NCI-H446 treated with DMSO at 0.1 percent for 48 hours (cell line): Measurements from ENCODE around the gene AP1S2.
"Not testable (repeated sequence)": the region's sequence is repeated elsewhere in the genome, so short reads cannot be mapped to it uniquely, and the experiment has no call there.

Source experiments
- DNase-seq: peaks from one replicate; lab custom pipeline; 2025; lab: John Stamatoyannopoulos, UW

The AP1S2 gene

GRCh38 chrX:15854712-15855567 is at the start of gene AP1S2:
AP1S2 (minus strand) TSS chrX:15854813; CDS start chrX:15852524, 2,289 bp downstream.
- peak; percentile 89 for DNase-seq

DNA sequence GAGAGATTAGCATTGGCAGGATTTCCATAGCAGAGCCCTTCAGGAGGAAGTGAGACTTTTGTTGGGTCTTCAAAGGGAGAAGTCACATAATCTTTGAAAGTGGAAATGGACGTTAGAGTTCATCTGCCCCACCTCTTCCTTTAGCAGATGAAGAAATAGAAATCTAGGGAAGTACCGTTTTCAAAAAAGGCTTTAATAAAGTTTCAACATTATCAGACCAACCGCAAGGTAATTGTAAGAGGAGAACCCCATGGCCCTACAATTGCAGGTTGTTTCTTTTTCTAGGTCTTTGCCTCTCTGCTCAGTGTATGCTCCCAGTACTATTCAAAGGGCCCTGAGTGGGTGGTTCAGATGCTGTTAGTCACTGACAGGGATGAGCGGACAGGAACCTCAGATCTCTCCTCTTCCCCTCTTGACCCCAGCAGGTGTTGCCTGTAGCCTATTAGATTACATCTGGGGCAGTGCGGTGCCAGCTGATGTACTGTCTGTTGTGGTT is 48.6 kb upstream of the AP1S2 start:
- no peak for DNase-seq

DNA sequence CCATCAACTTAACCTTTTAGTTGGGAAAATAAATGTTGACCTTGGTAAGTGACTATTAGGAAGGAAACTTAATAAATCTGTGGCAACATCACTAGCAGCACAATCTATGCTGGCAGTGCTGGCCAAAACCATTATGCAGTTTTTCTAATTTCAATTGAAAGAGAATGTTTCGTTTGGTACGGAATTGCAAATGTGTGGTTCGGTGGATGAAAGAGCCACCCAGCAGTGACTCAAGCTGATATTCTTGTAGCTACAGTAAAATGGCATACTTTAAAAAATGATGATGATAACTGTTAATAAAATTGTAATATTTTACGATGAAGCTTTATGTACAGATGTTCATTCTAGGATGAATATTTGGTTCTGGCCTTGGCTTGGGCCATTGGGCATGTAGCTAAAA is 40.7 kb upstream of the AP1S2 start:
- DNase-seq: no peak

DNA sequence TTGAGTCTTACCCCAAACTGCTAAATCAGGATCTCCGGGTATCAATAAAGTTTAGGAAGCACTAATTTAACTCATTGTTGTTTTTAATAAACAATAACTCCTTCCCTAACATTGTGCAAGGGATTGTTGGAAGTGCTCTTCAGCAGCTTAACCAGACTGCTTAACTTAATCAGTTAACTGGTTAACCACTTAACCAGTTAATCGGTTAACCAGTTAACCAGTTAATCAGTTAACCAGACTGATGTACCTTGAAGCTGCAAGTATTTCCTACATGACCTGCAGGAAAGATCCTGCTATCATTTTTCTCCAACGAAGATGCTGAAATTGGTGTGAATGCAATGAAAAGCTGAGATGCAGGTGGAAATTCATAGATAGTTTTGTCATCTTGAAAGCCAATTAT is 40.1 kb upstream of the AP1S2 start:
- no peak for DNase-seq

GRCh38 chrX:15890463-15890862 is 35.9 kb upstream of the AP1S2 start:
- no peak for DNase-seq

GRCh38 chrX:15888062-15888461 is 33.4 kb upstream of the AP1S2 start:
- no peak for DNase-seq

DNA sequence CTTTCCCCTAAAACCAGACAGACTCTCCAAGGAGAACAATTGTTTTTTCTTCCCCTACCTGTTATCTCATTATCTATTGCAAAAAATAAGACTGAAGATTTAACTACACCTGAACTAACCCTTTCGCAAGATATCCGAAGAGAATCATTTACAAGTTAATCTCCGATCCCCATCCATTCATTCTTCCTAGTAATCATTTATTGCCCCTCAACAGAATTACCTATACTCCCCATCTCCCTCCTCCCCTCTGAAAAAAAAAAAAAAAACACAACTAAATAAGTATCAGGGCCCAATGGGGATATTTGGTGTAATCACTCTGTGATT is 28.9 kb upstream of the AP1S2 start:
- DNase-seq: no peak

DNA sequence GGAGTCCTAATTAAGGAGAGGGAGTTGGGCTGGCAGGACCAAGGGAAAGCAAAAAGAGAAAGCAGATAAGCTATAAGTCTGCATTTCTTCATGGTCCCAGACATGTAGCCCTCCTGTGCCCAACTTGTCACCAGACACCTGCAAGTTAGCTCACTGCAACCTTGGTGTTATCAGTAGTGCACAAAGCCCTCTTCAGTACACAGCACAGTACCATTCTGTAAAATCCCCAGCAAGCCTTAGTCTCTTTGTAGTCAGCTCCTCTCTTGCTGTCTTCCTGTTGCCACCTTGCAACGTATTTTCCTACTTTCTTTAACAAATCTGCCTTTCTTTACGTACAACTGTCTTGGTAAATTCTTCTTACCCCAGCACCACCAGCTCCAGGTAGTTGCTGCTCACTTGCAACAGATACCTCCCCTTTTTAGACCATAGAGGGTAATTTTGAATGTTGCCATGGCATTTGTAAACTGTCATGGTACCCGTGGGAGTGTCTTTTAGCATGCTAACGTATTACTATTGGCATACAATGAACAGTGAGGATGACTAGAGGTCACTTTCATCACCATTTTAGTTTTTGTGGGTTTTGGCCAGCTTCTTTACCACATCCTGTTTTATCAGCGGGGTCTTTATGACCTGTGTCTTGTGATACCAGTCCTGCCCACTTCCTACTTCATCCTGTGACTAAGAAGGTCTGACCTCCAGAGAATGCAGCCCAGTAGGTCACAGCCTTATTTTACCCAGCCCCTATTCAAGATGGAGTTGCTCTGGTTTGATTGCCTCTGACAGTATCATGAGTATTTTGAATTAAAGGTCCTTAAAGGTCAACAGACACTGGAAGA is 28.3 kb upstream of the AP1S2 start:
- DNase-seq: no peak

DNA sequence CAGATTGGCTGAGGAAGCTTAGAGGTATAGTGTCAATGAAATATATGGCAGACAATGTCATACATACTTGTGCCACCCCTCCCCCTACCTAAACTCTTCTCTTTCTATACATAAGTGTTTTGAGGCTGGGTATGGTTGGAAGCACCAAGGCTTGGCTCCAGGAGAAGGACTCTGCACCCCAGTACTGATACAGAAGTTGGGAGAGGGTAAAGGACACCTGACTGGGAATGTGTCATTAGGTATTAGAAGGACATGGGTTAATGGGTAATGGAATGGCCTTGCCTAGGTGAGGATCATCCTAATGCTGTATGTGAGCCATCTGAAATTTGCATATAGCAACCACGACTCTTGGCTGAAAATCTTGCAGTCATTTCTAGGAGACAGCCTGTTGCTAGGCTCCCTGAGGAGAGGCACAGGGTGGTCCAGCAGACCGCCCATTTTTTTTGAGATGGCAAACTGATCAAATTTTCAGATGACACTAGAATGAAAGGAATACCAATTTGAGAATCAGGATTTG is 26.8 kb upstream of the AP1S2 start:
- no peak for DNase-seq

- DNase-seq: not testable (repeated sequence)
These were observed 23.3 kb upstream of the AP1S2 start for GRCh38 chrX:15877914-15878313.

GRCh38 chrX:15877380-15877779 is 22.8 kb upstream of the AP1S2 start:
- DNase-seq: peak; percentile 5

GRCh38 chrX:15874672-15875071 is 20.1 kb upstream of the AP1S2 start:
- DNase-seq: no peak

DNA sequence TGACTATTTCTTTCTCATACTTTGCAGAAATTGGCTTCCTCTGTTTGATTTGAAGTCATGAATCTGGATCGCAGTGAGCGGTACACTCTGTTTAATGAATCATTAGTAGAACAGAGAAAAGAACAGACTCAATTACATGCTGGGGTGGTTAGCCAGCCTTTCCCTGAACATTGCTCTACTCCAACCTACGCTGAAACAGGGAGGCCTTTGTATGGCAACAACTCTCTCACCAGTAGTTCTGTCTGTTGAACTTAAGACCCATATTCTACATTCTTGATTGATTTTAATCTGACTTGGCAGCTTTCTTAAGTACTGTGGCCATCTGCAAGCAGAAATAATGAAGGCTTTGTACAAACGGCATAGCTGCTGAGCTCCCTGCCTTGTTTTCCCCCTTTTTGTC is 19.0 kb upstream of the AP1S2 start:
- DNase-seq: no peak

DNA sequence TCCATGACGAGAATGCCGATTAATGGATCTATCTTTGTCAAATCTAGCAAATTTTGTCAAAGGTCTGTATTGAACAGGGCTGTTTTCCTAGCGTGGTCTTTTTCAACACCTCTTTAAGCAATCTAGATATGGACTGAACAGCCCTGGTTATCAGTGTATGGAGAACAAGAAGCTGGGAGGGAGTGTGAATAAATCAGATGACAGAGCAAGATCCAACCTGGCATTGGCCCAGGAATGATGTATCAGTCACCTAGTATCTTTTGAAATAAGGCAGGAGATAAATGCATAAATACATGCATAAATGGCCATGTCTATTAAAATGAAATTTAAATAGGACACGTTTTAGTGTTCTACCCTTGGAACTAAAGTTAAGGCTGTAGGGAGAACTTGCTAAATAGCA is 15.7 kb upstream of the AP1S2 start:
- DNase-seq: no peak

- DNase-seq: no peak
These were observed 15.1 kb upstream of the AP1S2 start for GRCh38 chrX:15869695-15870094.

- no peak for DNase-seq
These were observed 11.5 kb upstream of the AP1S2 start for GRCh38 chrX:15866147-15866546.

GRCh38 chrX:15864629-15865028 is 10.0 kb upstream of the AP1S2 start:
- DNase-seq: peak; percentile 2

DNA sequence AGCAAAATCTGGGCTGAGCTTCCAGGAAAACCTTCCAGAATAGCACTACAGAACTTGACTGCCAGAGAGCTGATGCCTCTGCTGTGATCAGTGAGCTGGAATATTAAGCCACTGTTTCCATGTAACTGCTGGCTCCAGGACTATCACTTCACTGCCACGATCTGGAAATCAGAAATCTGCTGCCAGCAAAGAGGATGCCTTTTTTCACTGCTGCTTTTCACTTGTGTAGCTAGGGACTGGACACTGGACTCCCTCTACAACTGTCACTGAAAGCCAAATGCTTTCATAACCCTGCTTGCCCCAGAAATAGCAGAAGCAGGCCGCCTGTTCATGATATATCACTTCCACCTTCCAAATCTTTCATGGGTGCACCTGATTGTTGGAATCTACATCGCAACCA is 9.4 kb upstream of the AP1S2 start:
- DNase-seq: peak; percentile 12

DNA sequence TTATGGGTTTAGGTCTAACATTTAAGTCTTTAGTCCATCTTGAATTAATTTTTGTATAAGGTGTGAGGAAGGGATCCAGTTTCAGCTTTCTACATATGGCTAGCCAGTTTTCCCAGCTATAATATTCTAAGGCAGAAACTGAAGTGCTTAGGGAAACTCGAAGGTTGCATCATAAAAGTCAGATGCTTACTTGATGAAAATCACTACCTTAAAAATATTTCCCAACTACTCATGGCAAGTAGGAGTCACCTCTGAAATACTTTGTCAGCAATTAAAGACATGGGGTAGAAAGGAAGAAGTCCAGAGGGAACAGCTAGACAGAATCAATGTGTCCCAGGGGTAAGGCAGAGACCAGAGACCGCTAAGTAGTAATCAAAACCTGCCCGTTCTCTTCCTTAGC is 6.3 kb upstream of the AP1S2 start:
- no peak for DNase-seq

GRCh38 chrX:15858051-15858450 is 3.4 kb upstream of the AP1S2 start:
- DNase-seq: no peak

GRCh38 chrX:15856636-15857035 is 2.0 kb upstream of the AP1S2 start:
- DNase-seq: peak; percentile 62

- DNase-seq: no peak
These were observed 1.6 kb upstream of the AP1S2 start for GRCh38 chrX:15856222-15856587.
